ENCODE data around the gene GNRHR. TPM values are rescaled to one million over a fixed set of nuclear protein-coding genes. Genes with fewer than 3 reads are reported as not detected.

Gene GNRHR
- polyA plus RNA-seq, 1 donor (not counting 4 experiments of a cell fraction or from before 2014, with no cell fraction given), result 0.24 TPM

- DNase-seq (ENCODE audit: low read depth, low spot score) (no peak), FAIRE-seq (no peak)
- Histone ChIP-seq H3K9me1 (ENCODE audit: control insufficient read depth, extremely low read depth, insufficient read depth, low read length) (no peaks in the 10 kb centered on the region), H3K9me3 (ENCODE audit: control insufficient read depth, low read depth, low read length) (peaks cover 2% of the 10 kb centered on the region), H3K27me3 (ENCODE audit: control insufficient read depth, extremely low read depth, insufficient read depth, low read length) (no peaks in the 10 kb centered on the region), H4K20me1 (ENCODE audit: control insufficient read depth, extremely low read depth, insufficient read depth, low read length) (no peaks in the 10 kb centered on the region), H3K9ac (ENCODE audit: control insufficient read depth, extremely low read depth, insufficient read depth, low read length) (peak overlapping the region; percentile 99), H3K79me2 (ENCODE audit: control insufficient read depth, insufficient read depth, low read length) (peaks cover 94% of the 10 kb centered on the region), H3K36me3 (ENCODE audit: control insufficient read depth in 2 of 2, extremely low read depth in 1 of 2, insufficient read depth in 2 of 2, low read length in 2 of 2) (peaks cover 0 to 8% of the 10 kb centered on the region in 2 experiments), H3K4me1 (ENCODE audit: control insufficient read depth, extremely low read depth, insufficient read depth, low read length) (peaks cover 20% of the 10 kb centered on the region), H2AFZ (ENCODE audit: control insufficient read depth, low read length) (no peak overlapping the region), H3K4me3 (ENCODE audit: control insufficient read depth in 2 of 3, extremely low read depth in 1 of 3, insufficient read depth in 2 of 3, low read depth in 1 of 3, low read length in 3 of 3) (peak overlapping the region; percentile 65 to 99 (median 90)), H3K4me2 (ENCODE audit: control insufficient read depth, extremely low read depth, insufficient read depth, low read depth, low read length) (peak overlapping the region; percentile 92), H3K27ac (ENCODE audit: control insufficient read depth, insufficient read depth, low read length) (peak overlapping the region; percentile 79)
- no peak for TF ChIP-seq EZH2 (IDR thresholded peaks at IDR 0.05; ENCODE audit: low read length)
- TF ChIP-seq CTCF (optimal IDR thresholded peaks at IDR 0.05 in 1 of 3, IDR thresholded peaks at IDR 0.05 in 1 of 3, conservative IDR thresholded peaks at IDR 0.05 in 1 of 3; ENCODE audit: extremely low read depth in 1 of 3, insufficient read depth in 2 of 3, low read length in 3 of 3), result no peak
- dilution Hi-C loops (cut with MboI; ENCODE audit: extremely low pct_ligation_motif_present, low sequenced_read_pairs), result no loop called here
Measured at GRCh38 chr4:67702166-67702565, 52.0 kb downstream of the GNRHR start.

GRCh38 chr4:67701517-67701850, 52.7 kb downstream of the GNRHR start:
- peaks cover 25% of the 10 kb centered on the region for H3K4me1 ChIP-seq (ENCODE audit: control insufficient read depth, extremely low read depth, insufficient read depth, low read length)
- peaks cover 95% of the 10 kb centered on the region for H3K79me2 ChIP-seq (ENCODE audit: control insufficient read depth, insufficient read depth, low read length)
- peak overlapping the region; percentile 55 for H2AFZ ChIP-seq (ENCODE audit: control insufficient read depth, low read length)
- dilution Hi-C loops (cut with MboI; ENCODE audit: extremely low pct_ligation_motif_present, low sequenced_read_pairs), result no loop called here
- H3K9me1 ChIP-seq (ENCODE audit: control insufficient read depth, extremely low read depth, insufficient read depth, low read length), result no peaks in the 10 kb centered on the region
- H3K36me3 ChIP-seq (ENCODE audit: control insufficient read depth in 2 of 2, extremely low read depth in 1 of 2, insufficient read depth in 2 of 2, low read length in 2 of 2), result peaks cover 0 to 8% of the 10 kb centered on the region in 2 experiments
- H3K4me3 ChIP-seq (ENCODE audit: control insufficient read depth in 2 of 3, extremely low read depth in 1 of 3, insufficient read depth in 2 of 3, low read depth in 1 of 3, low read length in 3 of 3), result peak overlapping the region; percentile 65 to 99 (median 90)
- no peak for TF ChIP-seq EZH2 (IDR thresholded peaks at IDR 0.05; ENCODE audit: low read length)
- no peak for TF ChIP-seq CTCF (optimal IDR thresholded peaks at IDR 0.05 in 1 of 3, IDR thresholded peaks at IDR 0.05 in 1 of 3, conservative IDR thresholded peaks at IDR 0.05 in 1 of 3; ENCODE audit: extremely low read depth in 1 of 3, insufficient read depth in 2 of 3, low read length in 3 of 3)
- peak overlapping the region; percentile 99 for H3K9ac ChIP-seq (ENCODE audit: control insufficient read depth, extremely low read depth, insufficient read depth, low read length)
- no peaks in the 10 kb centered on the region for H4K20me1 ChIP-seq (ENCODE audit: control insufficient read depth, extremely low read depth, insufficient read depth, low read length)
- peak overlapping the region; percentile 79 for H3K27ac ChIP-seq (ENCODE audit: control insufficient read depth, insufficient read depth, low read length)
- H3K4me2 ChIP-seq (ENCODE audit: control insufficient read depth, extremely low read depth, insufficient read depth, low read depth, low read length), result peak overlapping the region; percentile 92
- peaks cover under 1% of the 10 kb centered on the region for H3K9me3 ChIP-seq (ENCODE audit: control insufficient read depth, low read depth, low read length)
- H3K27me3 ChIP-seq (ENCODE audit: control insufficient read depth, extremely low read depth, insufficient read depth, low read length), result no peaks in the 10 kb centered on the region
- no peak for DNase-seq (ENCODE audit: low read depth, low spot score)
- no peak for FAIRE-seq
